ENCODE measurements around the gene CDKN2A. TPM values are rescaled to one million over a fixed set of nuclear protein-coding genes. Genes with fewer than 3 reads are reported as not detected.

The CDKN2A gene
- total and polyA plus RNA-seq, 2 donors (not counting 1 experiment from before 2014, with no cell fraction given) = 6.4 to 11.7 TPM

GRCh38 chr9:22029231-22029630 lies 35.0 kb upstream of the CDKN2A start:
- no peak overlapping the region for H3K27ac Mint-ChIP-seq

GRCh38 chr9:22028394-22028793 lies 34.2 kb upstream of the CDKN2A start:
- H3K79me2 ChIP-seq (ENCODE audit: control insufficient read depth, insufficient read depth, low read length) = peaks cover 5% of the 10 kb centered on the region
- no peak overlapping the region for H3K9ac ChIP-seq (ENCODE audit: low read length)
- ChIA-PET POLR2A (no interaction called here), CTCF (no interaction called here)
- no peak overlapping the region for H3K27ac ChIP-seq (ENCODE audit: low read length in 2 of 2)
- no peak for TF ChIP-seq EZH2 (IDR thresholded peaks at IDR 0.05; ENCODE audit: borderline replicate concordance, insufficient read depth, low read depth, low read length, poor library complexity, severe bottlenecking)
- TF ChIP-seq, protein P1, sequence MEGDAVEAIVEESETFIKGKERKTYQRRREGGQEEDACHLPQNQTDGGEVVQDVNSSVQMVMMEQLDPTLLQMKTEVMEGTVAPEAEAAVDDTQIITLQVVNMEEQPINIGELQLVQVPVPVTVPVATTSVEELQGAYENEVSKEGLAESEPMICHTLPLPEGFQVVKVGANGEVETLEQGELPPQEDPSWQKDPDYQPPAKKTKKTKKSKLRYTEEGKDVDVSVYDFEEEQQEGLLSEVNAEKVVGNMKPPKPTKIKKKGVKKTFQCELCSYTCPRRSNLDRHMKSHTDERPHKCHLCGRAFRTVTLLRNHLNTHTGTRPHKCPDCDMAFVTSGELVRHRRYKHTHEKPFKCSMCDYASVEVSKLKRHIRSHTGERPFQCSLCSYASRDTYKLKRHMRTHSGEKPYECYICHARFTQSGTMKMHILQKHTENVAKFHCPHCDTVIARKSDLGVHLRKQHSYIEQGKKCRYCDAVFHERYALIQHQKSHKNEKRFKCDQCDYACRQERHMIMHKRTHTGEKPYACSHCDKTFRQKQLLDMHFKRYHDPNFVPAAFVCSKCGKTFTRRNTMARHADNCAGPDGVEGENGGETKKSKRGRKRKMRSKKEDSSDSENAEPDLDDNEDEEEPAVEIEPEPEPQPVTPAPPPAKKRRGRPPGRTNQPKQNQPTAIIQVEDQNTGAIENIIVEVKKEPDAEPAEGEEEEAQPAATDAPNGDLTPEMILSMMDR (IDR thresholded peaks at IDR 0.05) = no peak
- H3K4me3 ChIP-seq (ENCODE audit: control extremely low read depth in 1 of 5, extremely low read depth in 1 of 5, insufficient read depth in 1 of 5, low read depth in 2 of 5, low read length in 4 of 5) = no peak overlapping the region
- H3K27ac Mint-ChIP-seq = no peak overlapping the region
- intact Hi-C loops (cut with micrococcal nuclease) = no loop called here
- no peak for DNase-seq
- H3K27me3 Mint-ChIP-seq = peaks cover 3% of the 10 kb centered on the region
- no peaks in the 10 kb centered on the region for H3K27me3 ChIP-seq (replicated peaks in 1 of 4; ENCODE audit: control extremely low read depth in 1 of 4, control insufficient read depth in 3 of 4, insufficient read depth in 4 of 4, low read length in 3 of 4)
- H3K4me1 ChIP-seq (ENCODE audit: control insufficient read depth in 2 of 2, insufficient read depth in 2 of 2, low read length in 2 of 2) = peaks cover 3 to 6% of the 10 kb centered on the region in 2 donors
- no peak overlapping the region for H2AFZ ChIP-seq (ENCODE audit: insufficient read depth, low read depth, low read length, poor library complexity, severe bottlenecking)
- no peak for ATAC-seq (ENCODE audit: low read depth)
- no peak overlapping the region for H3K4me3 Mint-ChIP-seq
- no peaks in the 10 kb centered on the region for H3K9me3 ChIP-seq (ENCODE audit: control extremely low read depth in 1 of 3, control insufficient read depth in 2 of 3, insufficient read depth in 1 of 3, low read length in 2 of 3)
- H3K9me3 Mint-ChIP-seq (ENCODE audit: insufficient read depth) = no peaks in the 10 kb centered on the region
- no peak overlapping the region for H3K4me2 ChIP-seq (replicated peaks; ENCODE audit: low read depth, low read length, poor library complexity, severe bottlenecking)
- peaks cover 8% of the 10 kb centered on the region for H3K4me1 Mint-ChIP-seq
- H4K20me1 ChIP-seq (ENCODE audit: control insufficient read depth, insufficient read depth, low read length, poor library complexity, severe bottlenecking) = no peaks in the 10 kb centered on the region
- no peaks in the 10 kb centered on the region for H3K36me3 ChIP-seq (replicated peaks in 1 of 2; ENCODE audit: control extremely low read depth in 1 of 2, control insufficient read depth in 1 of 2, extremely low read depth in 1 of 2, insufficient read depth in 2 of 2, low read length in 1 of 2)

More at GRCh38 chr9:22029231-22029630, 35.0 kb upstream of the CDKN2A start:
- TF ChIP-seq EZH2 (IDR thresholded peaks at IDR 0.05; ENCODE audit: borderline replicate concordance, insufficient read depth, low read depth, low read length, poor library complexity, severe bottlenecking) = no peak
- TF ChIP-seq, protein P1 (IDR thresholded peaks at IDR 0.05) = no peak
- Mint-ChIP-seq H3K27me3 (peaks cover 2% of the 10 kb centered on the region), H3K4me3 (no peak overlapping the region), H3K4me1 (peaks cover 8% of the 10 kb centered on the region), H3K9me3 (ENCODE audit: insufficient read depth) (no peaks in the 10 kb centered on the region)
- H2AFZ ChIP-seq (ENCODE audit: insufficient read depth, low read depth, low read length, poor library complexity, severe bottlenecking) = no peak overlapping the region
- peaks cover 3 to 6% of the 10 kb centered on the region in 2 donors for H3K4me1 ChIP-seq (ENCODE audit: control insufficient read depth in 2 of 2, insufficient read depth in 2 of 2, low read length in 2 of 2)
- H3K27me3 ChIP-seq (replicated peaks in 1 of 4; ENCODE audit: control extremely low read depth in 1 of 4, control insufficient read depth in 3 of 4, insufficient read depth in 4 of 4, low read length in 3 of 4) = no peaks in the 10 kb centered on the region
- POLR2A ChIA-PET = no interaction called here
- no peak for DNase-seq
- no peaks in the 10 kb centered on the region for H3K9me3 ChIP-seq (ENCODE audit: control extremely low read depth in 1 of 3, control insufficient read depth in 2 of 3, insufficient read depth in 1 of 3, low read length in 2 of 3)
- CTCF ChIA-PET = interaction anchor here (0.7 kb wide), 1 partner anchor 9 kb away, joined by 3 read pairs; no protein-coding TSS in a partner anchor
- no peaks in the 10 kb centered on the region for H4K20me1 ChIP-seq (ENCODE audit: control insufficient read depth, insufficient read depth, low read length, poor library complexity, severe bottlenecking)
- H3K9ac ChIP-seq (ENCODE audit: low read length) = no peak overlapping the region
- H3K4me2 ChIP-seq (replicated peaks; ENCODE audit: low read depth, low read length, poor library complexity, severe bottlenecking) = no peak overlapping the region
- 57% methylated on average over 1 of the region's 4 CpGs for WGBS (ENCODE audit: insufficient coverage)
- peaks cover 5% of the 10 kb centered on the region for H3K79me2 ChIP-seq (ENCODE audit: control insufficient read depth, insufficient read depth, low read length)
- no peak overlapping the region for H3K27ac ChIP-seq (ENCODE audit: low read length in 2 of 2)
- no peaks in the 10 kb centered on the region for H3K36me3 ChIP-seq (replicated peaks in 1 of 2; ENCODE audit: control extremely low read depth in 1 of 2, control insufficient read depth in 1 of 2, extremely low read depth in 1 of 2, insufficient read depth in 2 of 2, low read length in 1 of 2)
- no peak overlapping the region for H3K4me3 ChIP-seq (ENCODE audit: control extremely low read depth in 1 of 5, extremely low read depth in 1 of 5, insufficient read depth in 1 of 5, low read depth in 2 of 5, low read length in 4 of 5)
- intact Hi-C loops (cut with micrococcal nuclease) = no loop called here
- no peak for ATAC-seq (ENCODE audit: low read depth)
